RWPE1 (cell line): ENCODE data around the gene ST13.
"Not testable (repeated sequence)": the region's sequence is repeated elsewhere in the genome, so short reads cannot be mapped to it uniquely, and the experiment has no call there.

Experiments used
- CTCF ChIA-PET: fragments of 350-600 bp; sonication (Branson Sonifier 250); formaldehyde crosslinking; extraction: SDS; loops from one replicate; lab custom pipeline; 2021; lab: Yijun Ruan, JAX
- POLR2A ChIA-PET: fragments of 400-600 bp; formaldehyde crosslinking; extraction: SDS; loops from one replicate; lab custom pipeline; 2020; ENCODE audit warnings: antibody characterized with exemption; ENCODE audit not compliant: low non-redundant PET; lab: Yijun Ruan, JAX
- DNase-seq: peaks from one replicate; pipeline ENCODE4 v3.0.0; 2012; ENCODE audit warnings: low spot score
- H3K27ac ChIP-seq: fragments of 450-650 bp; 2 replicates; pipeline ENCODE4 v1.5.1; 2017
- TF ChIP-seq, protein P1 (sequence below): fragments of 450-650 bp; conservative IDR thresholded peaks from 2 replicates; pipeline ENCODE4 v1.5.1; 2017; ENCODE audit warnings: low read depth, mild to moderate bottlenecking

ST13 gene

DNA sequence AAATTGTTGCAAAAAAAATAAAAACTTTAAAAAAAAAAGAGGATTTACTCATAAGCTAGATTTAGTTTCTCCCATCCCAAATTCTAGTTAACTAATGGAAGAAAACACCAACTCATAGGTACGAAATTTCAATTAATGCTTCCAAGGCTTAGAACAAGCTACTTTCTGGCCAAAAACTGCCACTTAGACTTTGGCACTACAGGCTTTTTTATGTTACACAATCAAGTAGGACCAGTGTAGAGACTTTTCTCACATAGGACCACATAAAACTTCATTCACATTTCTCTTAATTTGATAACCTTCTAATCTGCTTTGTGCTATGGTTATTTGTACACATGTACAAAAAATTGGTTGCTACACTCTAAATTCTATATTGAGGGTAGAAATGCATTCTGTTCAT is 3.1 kb downstream of the ST13 start:
- H3K27ac ChIP-seq, result no peak overlapping the region
- ChIA-PET POLR2A (no interaction called here), CTCF (no interaction called here)
- DNase-seq, result no peak
- TF ChIP-seq, protein P1, sequence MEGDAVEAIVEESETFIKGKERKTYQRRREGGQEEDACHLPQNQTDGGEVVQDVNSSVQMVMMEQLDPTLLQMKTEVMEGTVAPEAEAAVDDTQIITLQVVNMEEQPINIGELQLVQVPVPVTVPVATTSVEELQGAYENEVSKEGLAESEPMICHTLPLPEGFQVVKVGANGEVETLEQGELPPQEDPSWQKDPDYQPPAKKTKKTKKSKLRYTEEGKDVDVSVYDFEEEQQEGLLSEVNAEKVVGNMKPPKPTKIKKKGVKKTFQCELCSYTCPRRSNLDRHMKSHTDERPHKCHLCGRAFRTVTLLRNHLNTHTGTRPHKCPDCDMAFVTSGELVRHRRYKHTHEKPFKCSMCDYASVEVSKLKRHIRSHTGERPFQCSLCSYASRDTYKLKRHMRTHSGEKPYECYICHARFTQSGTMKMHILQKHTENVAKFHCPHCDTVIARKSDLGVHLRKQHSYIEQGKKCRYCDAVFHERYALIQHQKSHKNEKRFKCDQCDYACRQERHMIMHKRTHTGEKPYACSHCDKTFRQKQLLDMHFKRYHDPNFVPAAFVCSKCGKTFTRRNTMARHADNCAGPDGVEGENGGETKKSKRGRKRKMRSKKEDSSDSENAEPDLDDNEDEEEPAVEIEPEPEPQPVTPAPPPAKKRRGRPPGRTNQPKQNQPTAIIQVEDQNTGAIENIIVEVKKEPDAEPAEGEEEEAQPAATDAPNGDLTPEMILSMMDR, result no peak

DNA sequence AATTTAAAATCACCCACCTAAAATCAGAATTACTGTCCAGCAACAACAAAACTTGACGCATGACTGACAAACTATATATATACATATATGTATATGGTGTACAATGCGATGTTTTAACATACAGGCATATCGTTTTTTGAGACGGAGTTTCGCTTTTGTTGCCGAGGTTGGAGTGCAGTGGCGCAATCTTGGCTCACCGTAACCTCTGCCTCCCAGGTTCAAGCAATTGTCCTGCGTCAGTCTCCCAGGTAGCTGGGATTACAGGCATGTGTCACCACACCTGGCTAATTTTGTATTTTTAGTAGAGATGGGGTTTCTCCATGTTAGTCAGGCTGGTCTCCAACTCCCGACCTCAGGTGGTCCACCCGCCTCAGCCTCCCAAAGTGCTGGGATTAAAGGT is 10.6 kb downstream of the ST13 start:
- CTCF ChIA-PET, POLR2A ChIA-PET, H3K27ac ChIP-seq, DNase-seq: not testable (repeated sequence)

DNA sequence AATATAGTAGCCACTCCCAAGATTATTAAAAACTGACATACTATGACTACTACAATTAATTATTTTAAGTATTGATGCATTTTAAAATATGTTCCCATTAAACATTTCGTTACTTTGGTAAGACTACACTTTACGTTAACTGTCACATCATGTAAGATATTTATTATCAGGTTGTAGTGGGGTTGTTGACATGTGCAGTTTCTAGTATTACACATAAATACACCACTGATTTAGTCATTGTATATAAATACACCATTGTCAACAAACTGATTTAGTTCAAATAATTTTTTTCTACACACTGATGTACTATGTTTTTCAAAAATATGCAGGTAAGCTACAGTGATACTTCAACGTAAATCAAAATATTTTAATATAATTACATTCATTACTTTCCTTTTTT is 11.5 kb downstream of the ST13 start:
- CTCF ChIA-PET, result no interaction called here
- POLR2A ChIA-PET, result no interaction called here
- no peak overlapping the region for H3K27ac ChIP-seq
- TF ChIP-seq, protein P1, result no peak
- no peak for DNase-seq

DNA sequence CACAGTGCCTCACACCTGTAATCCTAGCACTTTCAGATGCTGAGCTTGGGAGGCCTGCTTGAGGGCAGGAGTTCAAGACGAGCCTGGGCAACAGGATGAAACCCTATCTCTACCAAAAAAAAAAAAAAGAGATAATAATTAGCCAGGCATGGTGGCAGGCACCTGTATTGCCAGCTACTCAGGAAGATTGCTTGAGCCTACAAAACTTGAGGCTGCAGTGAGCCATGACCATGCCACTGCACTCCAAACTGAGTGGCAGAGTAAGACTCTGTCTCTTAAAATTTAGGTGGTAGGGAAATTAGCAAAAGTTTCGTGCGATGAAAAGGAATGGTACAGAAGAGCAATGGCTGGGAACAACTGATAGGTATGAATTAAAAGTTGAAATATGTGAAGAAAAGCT is 18.0 kb downstream of the ST13 start:
- POLR2A ChIA-PET, result no interaction called here
- H3K27ac ChIP-seq, result no peak overlapping the region
- TF ChIP-seq, protein P1, result no peak
- CTCF ChIA-PET, result interaction anchor here (0.7 kb wide), 1 partner anchor 137 kb away, joined by 3 read pairs; no protein-coding TSS in a partner anchor
- no peak for DNase-seq

GRCh38 chr22:40834619-40835018 is 21.8 kb downstream of the ST13 start:
- ChIA-PET POLR2A (no interaction called here), CTCF (no interaction called here)
- no peak overlapping the region for H3K27ac ChIP-seq
- DNase-seq, result no peak
- TF ChIP-seq, protein P1, result no peak

DNA sequence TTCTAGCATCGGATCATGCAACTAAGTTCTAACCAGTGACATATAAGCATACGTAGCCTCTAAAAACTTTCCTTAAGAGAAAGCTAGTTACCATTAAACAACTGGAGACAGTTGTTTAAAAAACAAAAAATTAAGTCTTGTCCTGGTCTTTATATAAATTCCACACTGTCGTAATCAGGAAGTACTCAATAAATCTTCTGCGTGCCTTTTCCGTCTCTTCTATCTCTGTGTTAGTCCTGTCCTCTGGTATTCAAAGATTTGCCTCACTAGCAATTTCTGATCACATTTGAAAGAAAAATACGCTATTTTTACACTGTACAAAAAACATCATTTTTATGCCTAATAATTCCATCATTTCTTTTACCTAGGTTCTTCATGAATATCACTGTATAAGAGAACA is 27.3 kb downstream of the ST13 start:
- DNase-seq, result no peak
- H3K27ac ChIP-seq, result no peak overlapping the region
- POLR2A ChIA-PET, result no interaction called here
- CTCF ChIA-PET, result no interaction called here
- TF ChIP-seq, protein P1, result no peak

DNA sequence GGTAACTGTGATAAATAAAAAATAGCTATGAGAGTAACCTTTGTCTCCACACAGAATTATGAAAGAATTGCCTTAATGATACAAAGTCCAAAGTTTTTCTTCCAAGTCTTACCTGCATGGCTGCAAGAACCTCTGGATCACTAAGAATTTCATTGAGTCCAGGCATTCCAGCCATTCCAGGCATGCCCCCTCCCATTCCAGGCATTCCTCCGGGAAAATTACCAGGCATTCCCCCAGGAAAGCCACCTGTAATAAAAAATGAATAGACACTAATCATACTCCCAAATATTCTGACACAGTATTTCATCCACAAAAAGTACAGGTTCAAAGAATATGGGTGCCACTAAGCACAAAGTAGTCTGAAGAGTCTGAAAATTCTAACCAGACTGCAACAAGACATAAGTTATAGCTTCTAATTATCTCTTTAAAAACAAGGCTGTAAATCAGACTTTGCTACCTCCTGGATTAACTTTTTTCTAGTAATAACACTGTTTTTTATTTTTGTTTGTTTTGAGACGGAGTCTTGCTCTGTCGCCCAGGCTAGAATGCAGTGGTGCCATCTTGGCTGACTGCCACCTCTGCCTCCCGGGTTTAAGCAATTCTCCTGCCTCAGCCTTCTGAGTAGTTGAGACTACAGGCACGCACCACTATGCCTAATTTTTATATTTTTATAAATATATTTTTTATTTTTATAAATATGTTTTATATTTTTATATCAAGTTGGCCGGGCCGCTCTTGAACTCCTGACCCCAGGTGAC is 29.3 kb downstream of the ST13 start:
- no peak for DNase-seq
- TF ChIP-seq, protein P1, result no peak
- CTCF ChIA-PET, result no interaction called here
- POLR2A ChIA-PET, result no interaction called here
- H3K27ac ChIP-seq, result no peak overlapping the region; the same call in 1 of the 2 replicates

DNA sequence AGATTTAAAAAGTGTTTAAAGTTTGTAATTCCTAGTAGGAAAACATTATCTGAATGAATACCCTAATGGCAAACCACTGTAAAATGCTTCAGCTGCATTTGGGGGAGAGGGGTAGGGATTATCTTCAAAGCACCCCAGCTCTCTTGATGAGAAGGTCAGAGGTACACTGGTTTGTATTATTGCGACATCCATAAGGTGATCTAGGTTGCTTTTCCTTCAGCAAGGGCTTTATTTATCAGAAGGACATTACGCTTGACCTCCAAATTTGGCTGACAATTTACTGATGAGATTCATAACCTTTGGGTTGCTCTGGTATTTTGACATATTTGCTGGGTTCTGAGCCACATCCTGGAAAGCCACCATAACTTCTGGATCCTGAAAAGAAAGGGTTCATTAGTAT is 30.1 kb downstream of the ST13 start:
- H3K27ac ChIP-seq, POLR2A ChIA-PET, CTCF ChIA-PET: not testable (repeated sequence)

More for the DNA sequence above, 30.1 kb downstream of the ST13 start:
- DNase-seq, result not testable (repeated sequence)
